Fibroblast of pulmonary artery (primary cell): ENCODE results near the gene ATG9B.

Experiments
- DNase-seq: peaks from one replicate; pipeline ENCODE4 v3.0.0-alpha.2; 2010; ENCODE audit warnings: low read depth
- H3K4me3 ChIP-seq: replicated peaks from 2 replicates; pipeline ENCODE4 v1.5.1; 2011; ENCODE audit warnings: low read depth, mild to moderate bottlenecking, control low read depth, low read length, moderate library complexity
- CTCF ChIP-seq: IDR thresholded peaks from 2 replicates; pipeline ENCODE4 v1.5.1; 2011; ENCODE audit warnings: mild to moderate bottlenecking, control low read depth, low read length, inconsistent platforms; ENCODE audit errors: missing control alignments

The ATG9B gene

GRCh38 chr7:150999001-150999400 lies 25.3 kb downstream of the ATG9B start:
- TF ChIP-seq CTCF = no peak
- no peak for DNase-seq
- H3K4me3 ChIP-seq = no peak overlapping the region

DNA sequence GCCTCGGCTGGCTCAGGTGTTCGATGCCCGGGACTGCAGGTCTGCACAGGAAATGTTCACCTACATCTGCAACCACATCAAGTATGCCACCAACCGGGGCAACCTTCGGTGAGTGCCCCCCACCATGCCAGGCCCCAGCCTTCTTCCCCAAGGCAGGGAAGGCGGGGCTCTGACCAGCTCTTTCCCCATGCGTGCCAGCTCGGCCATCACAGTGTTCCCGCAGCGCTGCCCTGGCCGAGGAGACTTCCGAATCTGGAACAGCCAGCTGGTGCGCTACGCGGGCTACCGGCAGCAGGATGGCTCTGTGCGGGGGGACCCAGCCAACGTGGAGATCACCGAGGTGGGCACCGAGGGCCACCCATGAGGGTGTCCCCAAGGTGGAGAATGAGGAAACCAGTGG lies 26.0 kb downstream of the ATG9B start:
- H3K4me3 ChIP-seq = no peak overlapping the region

GRCh38 chr7:150997817-150998216 lies 26.5 kb downstream of the ATG9B start:
- no peak for TF ChIP-seq CTCF
- no peak overlapping the region for H3K4me3 ChIP-seq
- DNase-seq = no peak

More for the DNA sequence above, 26.0 kb downstream of the ATG9B start:
- no peak for DNase-seq
- TF ChIP-seq CTCF = no peak

DNA sequence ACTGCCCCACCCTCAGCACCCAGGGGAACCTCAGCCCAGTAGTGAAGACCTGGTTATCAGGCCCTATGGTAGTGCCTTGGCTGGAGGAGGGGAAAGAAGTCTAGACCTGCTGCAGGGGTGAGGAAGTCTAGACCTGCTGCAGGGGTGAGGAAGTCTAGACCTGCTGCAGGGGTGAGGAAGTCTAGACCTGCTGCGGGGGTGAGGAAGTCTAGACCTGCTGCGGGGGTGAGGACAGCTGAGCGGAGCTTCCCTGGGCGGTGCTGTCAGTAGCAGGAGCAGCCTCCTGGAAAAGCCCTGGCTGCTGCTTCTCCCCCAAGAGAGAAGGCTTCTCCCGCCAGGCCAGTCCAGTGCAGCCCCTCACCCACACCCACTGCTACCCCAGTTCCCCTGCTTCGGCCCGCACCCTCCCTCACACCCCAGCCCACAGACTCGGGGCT lies 27.2 kb downstream of the ATG9B start:
- no peak overlapping the region for H3K4me3 ChIP-seq
- DNase-seq = no peak
- TF ChIP-seq CTCF = no peak

GRCh38 chr7:150996376-150997074 lies 27.8 kb downstream of the ATG9B start:
- no peak for DNase-seq
- no peak overlapping the region for H3K4me3 ChIP-seq

DNA sequence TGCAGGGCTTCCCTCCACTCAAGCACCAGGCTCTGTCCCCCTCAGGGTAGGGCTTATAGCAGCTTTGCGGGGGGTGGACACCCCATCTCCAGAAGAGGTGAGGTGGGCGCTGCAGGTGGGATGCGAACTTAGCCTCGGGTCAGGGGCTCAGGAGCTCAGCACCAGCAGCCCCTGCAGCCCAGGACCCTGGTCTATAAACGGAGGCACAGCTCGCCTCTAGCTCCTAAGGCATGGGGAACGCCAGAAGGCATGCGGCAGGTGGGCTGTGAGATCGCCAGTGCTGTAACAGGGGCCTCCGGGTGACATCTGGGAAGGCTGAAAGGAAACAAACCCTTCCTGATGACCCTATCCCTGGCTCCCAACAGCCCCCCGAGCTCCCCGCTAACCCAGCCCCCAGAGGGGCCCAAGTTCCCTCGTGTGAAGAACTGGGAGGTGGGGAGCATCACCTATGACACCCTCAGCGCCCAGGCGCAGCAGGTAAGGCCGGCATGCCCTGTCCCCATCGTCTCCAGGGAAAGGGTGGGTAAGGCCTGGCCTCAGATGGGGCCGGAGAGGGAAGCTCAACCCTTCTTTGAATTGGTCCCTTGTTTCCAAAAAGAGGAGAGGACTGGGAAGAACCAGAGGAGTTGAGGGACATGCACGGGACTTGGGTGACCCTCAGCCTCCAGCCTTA lies 29.3 kb downstream of the ATG9B start:
- H3K4me3 ChIP-seq = no peak overlapping the region
- no peak for TF ChIP-seq CTCF
- DNase-seq = no peak

More at GRCh38 chr7:150996376-150997074, 27.8 kb downstream of the ATG9B start:
- TF ChIP-seq CTCF = no peak
